Natural killer cell treated with Interleukin-12 subunit alpha and Interleukin-12 subunit beta and Interleukin-15 and Interleukin-18, amount 100 ng/mL, for 72 hours (primary cell): Measurements from ENCODE around the gene ALPP. TPM values are rescaled to one million over a fixed set of nuclear protein-coding genes. Genes with fewer than 3 reads are reported as not detected.
"Not testable (repeated sequence)": the region's sequence is repeated elsewhere in the genome, so short reads cannot be mapped to it uniquely, and the experiment has no call there.

Experiments used
- ATAC-seq, 2 donors: fragments of 150-1000 bp; cut with Tn5 transposase in 1 of 2; sonication (Bioruptor Pico), chemical (Tn5 transposase) in 1 of 2; 2 replicates each; pipeline ENCODE4 v1.10.0; 2021
- DNase-seq: peaks from one replicate; pipeline ENCODE4 v3.0.0; 2022; ENCODE audit warnings: low spot score
- H3K27ac Mint-ChIP-seq, 2 donors: 1 replicate in 1 of 2; 2 replicates in 1 of 2; pipeline ENCODE4 v1.8.0; 2022; ENCODE audit warnings: mixed read lengths in 2 of 2, mild to moderate bottlenecking in 1 of 2, moderate library complexity in 1 of 2
- H3K27me3 Mint-ChIP-seq, 2 donors: 1 replicate in 1 of 2; 2 replicates in 1 of 2; pipeline ENCODE4 v1.8.0; 2022; ENCODE audit warnings: mixed read lengths in 2 of 2
- H3K36me3 Mint-ChIP-seq: one replicate; pipeline ENCODE4 v1.8.0; 2022; ENCODE audit warnings: mixed read lengths
- H3K4me1 Mint-ChIP-seq, 2 donors: 1 replicate in 1 of 2; 2 replicates in 1 of 2; pipeline ENCODE4 v1.8.0; 2022; ENCODE audit warnings: low read depth in 2 of 2, mixed read lengths in 2 of 2, mild to moderate bottlenecking in 1 of 2
- H3K4me3 Mint-ChIP-seq: one replicate; pipeline ENCODE4 v1.8.0; 2022; ENCODE audit warnings: mixed read lengths
- H3K9me3 Mint-ChIP-seq: 2 replicates; pipeline ENCODE4 v1.8.0; 2022; ENCODE audit warnings: mixed read lengths
- total RNA-seq, 2 donors: library from RNA; stranded (reverse); gene quantifications; one replicate each; pipeline ENCODE4 v1.2.3, GENCODE V29; 2022

The ALPP gene
- total RNA-seq, 2 donors from 2014 or later, result not detected

GRCh38 chr2:232336981-232337720 lies 41.4 kb upstream of the ALPP start:
- H3K27me3 Mint-ChIP-seq, result no peaks in the 10 kb centered on the region
- no peak overlapping the region for H3K4me3 Mint-ChIP-seq
- no peaks in the 10 kb centered on the region for H3K4me1 Mint-ChIP-seq
- H3K36me3 Mint-ChIP-seq, result no peaks in the 10 kb centered on the region
- H3K27ac Mint-ChIP-seq, result no peak overlapping the region
- H3K9me3 Mint-ChIP-seq, result no peaks in the 10 kb centered on the region
- ATAC-seq, result no peak
- no peak for DNase-seq

- ATAC-seq, H3K4me3 Mint-ChIP-seq, H3K4me1 Mint-ChIP-seq, H3K27me3 Mint-ChIP-seq, DNase-seq, H3K9me3 Mint-ChIP-seq, H3K36me3 Mint-ChIP-seq, H3K27ac Mint-ChIP-seq: not testable (repeated sequence)
These were observed 40.3 kb upstream of the ALPP start for GRCh38 chr2:232338094-232338758.

- Mint-ChIP-seq H3K4me1 (peaks cover 0 to 1% of the 10 kb centered on the region in 2 donors), H3K4me3 (no peak overlapping the region), H3K27me3 (peaks cover 0 to 2% of the 10 kb centered on the region in 2 donors), H3K9me3 (no peaks in the 10 kb centered on the region), H3K36me3 (no peaks in the 10 kb centered on the region), H3K27ac (no peak overlapping the region)
- no peak for ATAC-seq
- DNase-seq, result peak; percentile 26
These were observed 39.8 kb upstream of the ALPP start for GRCh38 chr2:232338759-232339106.

- Mint-ChIP-seq H3K27ac (no peak overlapping the region), H3K4me3 (no peak overlapping the region), H3K4me1 (peaks cover 0 to 3% of the 10 kb centered on the region in 2 donors), H3K9me3 (no peaks in the 10 kb centered on the region), H3K36me3 (no peaks in the 10 kb centered on the region), H3K27me3 (peaks cover 0 to 2% of the 10 kb centered on the region in 2 donors)
- no peak for DNase-seq
- no peak for ATAC-seq
These were observed 39.1 kb upstream of the ALPP start for GRCh38 chr2:232339121-232340081.

- H3K36me3 Mint-ChIP-seq, result no peaks in the 10 kb centered on the region
- DNase-seq (peak; percentile 29), ATAC-seq (no peak)
- peaks cover 0 to 2% of the 10 kb centered on the region in 2 donors for H3K27me3 Mint-ChIP-seq
- no peaks in the 10 kb centered on the region for H3K9me3 Mint-ChIP-seq
- H3K27ac Mint-ChIP-seq, result no peak overlapping the region
- peaks cover 0 to 3% of the 10 kb centered on the region in 2 donors for H3K4me1 Mint-ChIP-seq
- H3K4me3 Mint-ChIP-seq, result no peak overlapping the region
These were observed 38.2 kb upstream of the ALPP start for GRCh38 chr2:232340171-232340935.

- Mint-ChIP-seq H3K4me3 (no peak overlapping the region), H3K4me1 (peaks cover 0 to 3% of the 10 kb centered on the region in 2 donors), H3K27me3 (peaks cover 0 to 2% of the 10 kb centered on the region in 2 donors), H3K36me3 (no peaks in the 10 kb centered on the region), H3K9me3 (no peaks in the 10 kb centered on the region), H3K27ac (no peak overlapping the region)
- ATAC-seq, result no peak
- DNase-seq, result peak; percentile 31
These were observed 37.4 kb upstream of the ALPP start for GRCh38 chr2:232341061-232341738.

GRCh38 chr2:232341739-232342126 lies 36.8 kb upstream of the ALPP start:
- ATAC-seq (no peak), DNase-seq (peak; percentile 12)
- H3K27me3 Mint-ChIP-seq, result peaks cover 0 to 2% of the 10 kb centered on the region in 2 donors
- H3K36me3 Mint-ChIP-seq, result no peaks in the 10 kb centered on the region
- peaks cover 0 to 3% of the 10 kb centered on the region in 2 donors for H3K4me1 Mint-ChIP-seq
- H3K9me3 Mint-ChIP-seq, result no peaks in the 10 kb centered on the region
- no peak overlapping the region for H3K27ac Mint-ChIP-seq
- no peak overlapping the region for H3K4me3 Mint-ChIP-seq

- peaks cover 0 to 2% of the 10 kb centered on the region in 2 donors for H3K27me3 Mint-ChIP-seq
- no peak for ATAC-seq
- H3K27ac Mint-ChIP-seq, result no peak overlapping the region
- no peak for DNase-seq
- no peak overlapping the region for H3K4me3 Mint-ChIP-seq
- peaks cover 0 to 3% of the 10 kb centered on the region in 2 donors for H3K4me1 Mint-ChIP-seq
- H3K36me3 Mint-ChIP-seq, result no peaks in the 10 kb centered on the region
- no peaks in the 10 kb centered on the region for H3K9me3 Mint-ChIP-seq
These were observed 35.7 kb upstream of the ALPP start for GRCh38 chr2:232342635-232343565.

GRCh38 chr2:232343821-232344220 lies 34.7 kb upstream of the ALPP start:
- no peak for DNase-seq
- H3K27me3 Mint-ChIP-seq, result peaks cover 0 to 5% of the 10 kb centered on the region in 2 donors
- no peak for ATAC-seq
- no peak overlapping the region for H3K4me3 Mint-ChIP-seq
- no peak overlapping the region for H3K27ac Mint-ChIP-seq
- H3K4me1 Mint-ChIP-seq, result peaks cover 0 to 3% of the 10 kb centered on the region in 2 donors
- H3K9me3 Mint-ChIP-seq, result no peaks in the 10 kb centered on the region
- H3K36me3 Mint-ChIP-seq, result no peaks in the 10 kb centered on the region

- Mint-ChIP-seq H3K36me3 (no peaks in the 10 kb centered on the region), H3K27ac (no peak overlapping the region), H3K27me3 (peaks cover 0 to 5% of the 10 kb centered on the region in 2 donors), H3K4me1 (peaks cover 0 to 3% of the 10 kb centered on the region in 2 donors), H3K4me3 (no peak overlapping the region), H3K9me3 (no peaks in the 10 kb centered on the region)
- ATAC-seq (peak in 1 of 2 donors; percentile 7), DNase-seq (peak; percentile 58)
These were observed 33.3 kb upstream of the ALPP start for GRCh38 chr2:232345251-232345650.

GRCh38 chr2:232347369-232347768 lies 31.2 kb upstream of the ALPP start:
- Mint-ChIP-seq H3K27me3 (peaks cover 0 to 9% of the 10 kb centered on the region in 2 donors), H3K27ac (no peak overlapping the region), H3K36me3 (no peaks in the 10 kb centered on the region), H3K4me1 (peaks cover 0 to 3% of the 10 kb centered on the region in 2 donors), H3K4me3 (no peak overlapping the region), H3K9me3 (no peaks in the 10 kb centered on the region)
- DNase-seq (no peak), ATAC-seq (no peak)

- ATAC-seq (peak in 1 of 2 donors; percentile 26), DNase-seq (no peak)
- Mint-ChIP-seq H3K4me1 (no peaks in the 10 kb centered on the region), H3K4me3 (no peak overlapping the region), H3K27ac (no peak overlapping the region), H3K27me3 (peaks cover 6 to 12% of the 10 kb centered on the region in 2 donors), H3K36me3 (no peaks in the 10 kb centered on the region), H3K9me3 (no peaks in the 10 kb centered on the region)
These were observed 29.6 kb upstream of the ALPP start for GRCh38 chr2:232348936-232349335.
